Measurements from ENCODE around the gene MYO3B. TPM values are rescaled to one million over a fixed set of nuclear protein-coding genes. Genes with fewer than 3 reads are reported as not detected.

Gene MYO3B
- total RNA-seq, 2 donors from 2014 or later: 0.05 to 0.32 TPM

DNA sequence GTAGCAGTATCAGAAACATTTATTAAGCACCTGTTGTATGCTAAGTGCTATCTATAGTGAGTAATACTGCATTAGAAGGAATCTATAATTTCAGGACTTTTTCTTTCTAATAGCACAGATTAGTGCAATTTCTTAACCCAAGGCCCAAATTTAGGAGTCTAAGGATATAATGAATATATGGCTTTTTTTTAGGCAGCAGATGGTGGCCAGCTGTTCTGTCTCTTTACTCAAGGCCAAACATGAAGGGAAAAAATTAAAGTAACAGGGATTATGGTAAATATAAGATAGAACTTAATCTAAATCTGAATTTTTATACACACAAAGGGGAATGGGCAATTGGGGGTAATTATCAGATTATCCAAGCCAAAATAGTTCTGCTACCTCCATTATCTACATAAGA, 306.6 kb downstream of the MYO3B start:
- no peaks in the 10 kb centered on the region for H3K36me3 ChIP-seq
- H3K9me3 ChIP-seq: no peaks in the 10 kb centered on the region
- no peaks in the 10 kb centered on the region for H3K4me1 ChIP-seq
- no peaks in the 10 kb centered on the region for H3K27me3 ChIP-seq
- no peak overlapping the region for H3K9ac ChIP-seq (ENCODE audit: low read depth in 2 of 2, low read length in 2 of 2)
- no peak overlapping the region for H3K27ac ChIP-seq
- no peak for TF ChIP-seq CTCF (IDR thresholded peaks at IDR 0.05)
- H3K4me3 ChIP-seq: no peak overlapping the region
- intact Hi-C loops (cut with DNase I): loop anchor here (10.0 kb wide), 1 partner anchor 330 kb away; the partner anchor contains the start of gene GAD1
- no peak for DNase-seq

- Histone ChIP-seq H3K27ac (no peak overlapping the region), H3K4me1 (no peaks in the 10 kb centered on the region), H3K27me3 (no peaks in the 10 kb centered on the region), H3K36me3 (no peaks in the 10 kb centered on the region), H3K4me3 (no peak overlapping the region), H3K9ac (ENCODE audit: low read depth in 2 of 2, low read length in 2 of 2) (no peak overlapping the region), H3K9me3 (no peaks in the 10 kb centered on the region)
- intact Hi-C loops (cut with DNase I): loop anchor here (10.0 kb wide), 1 partner anchor 329 kb away; the partner anchor contains the start of gene GAD1
- TF ChIP-seq CTCF (IDR thresholded peaks at IDR 0.05): no peak
- peak; percentile 12 for DNase-seq
These were observed 307.5 kb downstream of the MYO3B start for GRCh38 chr2:170485254-170486026.

DNA sequence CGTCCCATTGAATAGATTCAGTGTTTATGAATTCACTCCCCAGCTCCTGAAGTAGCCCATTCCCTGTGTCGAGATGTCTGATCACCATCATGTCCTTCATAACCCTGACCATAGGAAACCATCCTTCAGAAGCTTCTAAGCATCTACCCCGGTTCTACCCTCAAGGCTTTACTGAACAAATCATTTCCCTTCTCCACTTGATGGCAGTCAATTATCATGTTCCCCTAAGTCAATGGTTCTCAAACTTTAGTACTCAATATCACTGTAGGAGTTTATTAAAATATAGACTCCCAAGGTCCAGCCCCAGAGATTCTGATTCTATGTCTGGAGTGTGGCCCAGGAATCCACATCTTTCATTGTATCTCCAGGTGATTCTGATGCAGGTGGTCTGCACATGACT, 308.8 kb downstream of the MYO3B start:
- Histone ChIP-seq H3K36me3 (no peaks in the 10 kb centered on the region), H3K27me3 (no peaks in the 10 kb centered on the region), H3K4me1 (no peaks in the 10 kb centered on the region), H3K9ac (ENCODE audit: low read depth in 2 of 2, low read length in 2 of 2) (no peak overlapping the region), H3K9me3 (no peaks in the 10 kb centered on the region), H3K27ac (no peak overlapping the region), H3K4me3 (no peak overlapping the region)
- no peak for TF ChIP-seq CTCF (IDR thresholded peaks at IDR 0.05)
- DNase-seq: no peak
- intact Hi-C loops (cut with DNase I): loop anchor here (10.0 kb wide), 1 partner anchor 328 kb away; the partner anchor contains the start of gene GAD1

DNA sequence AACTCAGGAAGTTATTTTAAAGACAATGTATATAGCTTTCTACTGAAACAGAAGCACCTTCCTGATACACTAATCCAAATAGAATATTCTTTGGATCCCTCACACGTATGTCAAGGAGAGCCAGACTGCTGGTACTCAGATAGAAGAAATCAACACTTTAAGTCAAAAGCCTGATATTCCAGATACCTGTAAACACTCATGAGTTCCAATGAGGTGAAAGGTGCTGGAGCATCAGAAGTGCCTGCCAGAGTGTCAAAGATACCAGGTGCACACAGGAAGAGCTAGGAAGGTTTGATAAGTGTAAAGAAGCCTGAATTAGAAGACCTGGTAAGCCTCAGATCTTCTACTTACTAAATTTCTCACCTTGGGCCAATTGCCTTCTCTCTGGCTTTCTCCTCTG, 310.9 kb downstream of the MYO3B start:
- H3K9me3 ChIP-seq: no peaks in the 10 kb centered on the region

DNA sequence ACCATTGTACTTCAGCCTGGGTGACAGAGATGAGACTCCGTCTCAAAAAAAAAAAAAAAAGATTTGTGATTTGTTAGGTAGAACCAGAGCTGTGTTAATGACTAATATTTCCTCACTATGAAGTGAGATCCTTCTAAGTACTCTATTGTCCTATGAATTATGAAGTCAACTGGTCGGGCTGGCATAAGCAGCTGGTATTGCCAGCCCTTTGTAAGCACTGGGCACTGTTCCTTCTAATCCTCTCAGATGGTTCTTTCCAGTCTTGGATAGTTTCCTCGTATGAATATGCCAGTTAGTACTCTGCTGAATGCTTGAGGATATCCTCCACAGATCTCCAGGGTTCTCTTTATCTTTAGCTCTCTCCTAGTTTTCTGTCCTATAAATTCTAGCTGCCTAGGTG, 314.1 kb downstream of the MYO3B start:
- no peaks in the 10 kb centered on the region for H3K4me1 ChIP-seq
- no peak overlapping the region for H3K9ac ChIP-seq (ENCODE audit: low read depth in 2 of 2, low read length in 2 of 2)
- intact Hi-C loops (cut with DNase I): no loop called here
- no peaks in the 10 kb centered on the region for H3K9me3 ChIP-seq
- no peak overlapping the region for H3K4me3 ChIP-seq
- no peak for TF ChIP-seq CTCF (IDR thresholded peaks at IDR 0.05)
- no peaks in the 10 kb centered on the region for H3K27me3 ChIP-seq
- H3K36me3 ChIP-seq: no peaks in the 10 kb centered on the region
- DNase-seq: peak; percentile 3
- no peak overlapping the region for H3K27ac ChIP-seq

More for the DNA sequence above, 310.9 kb downstream of the MYO3B start:
- Histone ChIP-seq H3K27ac (no peak overlapping the region), H3K4me3 (no peak overlapping the region), H3K4me1 (no peaks in the 10 kb centered on the region), H3K27me3 (no peaks in the 10 kb centered on the region), H3K9ac (ENCODE audit: low read depth in 2 of 2, low read length in 2 of 2) (no peak overlapping the region), H3K36me3 (no peaks in the 10 kb centered on the region)
- intact Hi-C loops (cut with DNase I): loop anchor here (10.0 kb wide), 1 partner anchor 326 kb away; the partner anchor contains the start of gene GAD1
- peak; percentile 3 for DNase-seq
- no peak for TF ChIP-seq CTCF (IDR thresholded peaks at IDR 0.05)

Measured in colonic mucosa (tissue), 4 donors.